Transverse colon (tissue), 4 donors: ENCODE results near the gene CNTN5. TPM values are rescaled to one million over a fixed set of nuclear protein-coding genes. Genes with fewer than 3 reads are reported as not detected.

Source experiments
- DNase-seq: peaks from one replicate; pipeline ENCODE4 v3.0.0-alpha.2; 2019
- H3K27ac ChIP-seq, 4 donors: fragments of 200-600 bp; sonication (generic); 2 replicates each; pipeline ENCODE4 v1.5.1; 2016 to 2018; ENCODE audit warnings: inconsistent platforms in 4 of 4
- H3K27me3 ChIP-seq: fragments of 200-600 bp; sonication (generic); 2 replicates; pipeline ENCODE4 v1.5.1; 2017; ENCODE audit warnings: inconsistent platforms
- H3K36me3 ChIP-seq, 4 donors: fragments of 200-600 bp; sonication (generic); 2 replicates each; pipeline ENCODE4 v1.5.1; 2017 to 2019; ENCODE audit warnings: inconsistent platforms in 4 of 4
- H3K4me1 ChIP-seq, 4 donors: fragments of 200-600 bp; sonication (generic); 2 replicates each; pipeline ENCODE4 v1.5.1; 2017 to 2020; ENCODE audit warnings: inconsistent platforms in 4 of 4
- H3K4me3 ChIP-seq, 4 donors: fragments of 200-600 bp; sonication (generic); 1 replicate in 1 of 4; 2 replicates in 3 of 4; pipeline versions ENCODE4 v1.5.1 to v1.6.1; 2017 to 2019; ENCODE audit warnings: inconsistent platforms in 4 of 4
- H3K9me3 ChIP-seq, 2 donors: fragments of 200-600 bp; sonication (generic); 2 replicates each; pipeline ENCODE4 v1.5.1; 2017 to 2019; ENCODE audit warnings: inconsistent platforms in 2 of 2
- CTCF ChIP-seq, 5 experiments: fragments of 200-600 bp in 3 of 5; fragments of 450-650 bp in 2 of 5; sonication (generic) in 3 of 5; IDR thresholded peaks; 1 replicate in 2 of 5; 2 replicates in 3 of 5; pipeline ENCODE4 v1.5.1; 2016 to 2017; ENCODE audit warnings: antibody characterized with exemption in 5 of 5, inconsistent platforms in 3 of 5, mild to moderate bottlenecking in 2 of 5, moderate library complexity in 1 of 5
- EP300 ChIP-seq: sonication (generic); formaldehyde crosslinking; IDR thresholded peaks from one replicate; pipeline ENCODE4 v1.6.1; 2017; ENCODE audit warnings: antibody characterized with exemption, low read depth
- POLR2A ChIP-seq: fragments of 450-650 bp; IDR thresholded peaks from one replicate; pipeline ENCODE4 v1.6.1; 2016; ENCODE audit warnings: antibody characterized with exemption, mild to moderate bottlenecking, moderate library complexity
- POLR2AphosphoS5 ChIP-seq, 3 donors: sonication (generic); formaldehyde crosslinking; IDR thresholded peaks; one replicate each; pipeline ENCODE4 v1.6.1; 2016; ENCODE audit warnings: antibody characterized with exemption in 3 of 3
- whole genome bisulfite sequencing, 2 donors: methylation state at CpG; one replicate each; pipeline ENCODE4 v1.1.5; 2018; ENCODE audit warnings: low coverage in 1 of 2; 5-methylcytosine and 5-hydroxymethylcytosine counted together
- in situ Hi-C, 4 donors: fragments of 200-750 bp; cut with MboI; loops; one replicate each; pipeline versions ENCODE4 v1.15.0 to v1.15.1; 2017; ENCODE audit warnings: low sequenced_read_pairs in 3 of 4, low pct_ligation_motif_present in 1 of 4, low pct_unique_long_range_greater_than_20kb in 1 of 4
- intact Hi-C: fragments of 100-400 bp; cut with DNase I; formaldehyde crosslinking; loops from one replicate; pipeline ENCODE4 v1.15.1; 2023; ENCODE audit warnings: low total_unique reads
- total RNA-seq, 4 donors: library from RNA; depleted of rRNA; stranded (reverse); fragments of >200 nt; gene quantifications; one replicate each; pipeline ENCODE4 v1.1.0, GENCODE V29; 2016

Gene CNTN5
- total RNA-seq, 4 donors from 2014 or later, result 0.14 TPM; not detected in 3

GRCh38 chr11:99522467-99523173 lies 501.9 kb downstream of the CNTN5 start:
- Histone ChIP-seq H3K27ac (no peak overlapping the region), H3K36me3 (no peaks in the 10 kb centered on the region), H3K4me1 (no peaks in the 10 kb centered on the region), H3K4me3 (no peak overlapping the region), H3K27me3 (no peaks in the 10 kb centered on the region), H3K9me3 (no peaks in the 10 kb centered on the region)
- in situ Hi-C loops (no loop called here), intact Hi-C loops (no loop called here)
- no peak for TF ChIP-seq EP300
- TF ChIP-seq CTCF (IDR thresholded peaks at IDR 0.05), result no peak
- TF ChIP-seq POLR2AphosphoS5 (IDR thresholded peaks at IDR 0.05), result no peak
- 67 to 77% methylated on average over 5 of the region's 5 CpGs for WGBS, 2 donors
- no peak for DNase-seq

- no peak overlapping the region for H3K27ac ChIP-seq
- WGBS, 2 donors, result 86% methylated on average over 13 of the region's 13 CpGs; no CpG with 5 or more reads in 1 of the 2 donors
- DNase-seq, result no peak
- in situ Hi-C loops (no loop called here), intact Hi-C loops (no loop called here)
- no peak overlapping the region for H3K4me3 ChIP-seq
- no peaks in the 10 kb centered on the region for H3K27me3 ChIP-seq
- no peak for TF ChIP-seq POLR2A
- TF ChIP-seq POLR2AphosphoS5 (IDR thresholded peaks at IDR 0.05), result no peak
- TF ChIP-seq CTCF (IDR thresholded peaks at IDR 0.05), result no peak
- no peak for TF ChIP-seq EP300
- no peaks in the 10 kb centered on the region for H3K9me3 ChIP-seq
- H3K4me1 ChIP-seq, result no peaks in the 10 kb centered on the region
- no peaks in the 10 kb centered on the region for H3K36me3 ChIP-seq
Observed at GRCh38 chr11:99531468-99531867, 510.7 kb downstream of the CNTN5 start.

GRCh38 chr11:99534812-99535211 lies 514.1 kb downstream of the CNTN5 start:
- Histone ChIP-seq H3K36me3 (no peaks in the 10 kb centered on the region), H3K27ac (no peak overlapping the region), H3K27me3 (no peaks in the 10 kb centered on the region), H3K9me3 (no peaks in the 10 kb centered on the region), H3K4me3 (no peak overlapping the region), H3K4me1 (no peaks in the 10 kb centered on the region)
- WGBS, 2 donors, result 69 to 75% methylated on average over 1 of the region's 1 CpG
- intact Hi-C loops (no loop called here), in situ Hi-C loops (no loop called here)
- TF ChIP-seq POLR2AphosphoS5 (IDR thresholded peaks at IDR 0.05), result no peak
- TF ChIP-seq POLR2A, result no peak
- no peak for TF ChIP-seq CTCF (IDR thresholded peaks at IDR 0.05)
- TF ChIP-seq EP300, result no peak
- no peak for DNase-seq

- 35 to 67% methylated on average over 1 of the region's 1 CpG for WGBS, 2 donors
- no peak overlapping the region for H3K4me3 ChIP-seq
- no peaks in the 10 kb centered on the region for H3K4me1 ChIP-seq
- H3K36me3 ChIP-seq, result no peaks in the 10 kb centered on the region
- H3K9me3 ChIP-seq, result no peaks in the 10 kb centered on the region
- intact Hi-C loops (no loop called here), in situ Hi-C loops (no loop called here)
- no peak for DNase-seq
- H3K27me3 ChIP-seq, result no peaks in the 10 kb centered on the region
- TF ChIP-seq CTCF (IDR thresholded peaks at IDR 0.05), result no peak
- TF ChIP-seq POLR2A, result no peak
- TF ChIP-seq EP300, result no peak
- TF ChIP-seq POLR2AphosphoS5 (IDR thresholded peaks at IDR 0.05), result no peak
- no peak overlapping the region for H3K27ac ChIP-seq
Observed at GRCh38 chr11:99535406-99535805, 514.7 kb downstream of the CNTN5 start.
